UCSD-AML1 (cell line): ENCODE results near the gene HCRTR1.

Source experiments
- DNase-seq: peaks from one replicate; lab custom pipeline; 2025; ENCODE audit not compliant: unreplicated experiment; lab: John Stamatoyannopoulos, UW

The HCRTR1 gene

GRCh38 chr1:31665234-31665878 lies 47.9 kb downstream of the HCRTR1 start:
- no peak for DNase-seq

- DNase-seq, result no peak
Measured at GRCh38 chr1:31666263-31666963, 48.9 kb downstream of the HCRTR1 start.

GRCh38 chr1:31667065-31667785 lies 49.7 kb downstream of the HCRTR1 start:
- DNase-seq, result no peak

GRCh38 chr1:31668303-31668883 lies 50.9 kb downstream of the HCRTR1 start:
- no peak for DNase-seq

- DNase-seq, result no peak
Measured at GRCh38 chr1:31669433-31669785, 51.9 kb downstream of the HCRTR1 start.

- peak; percentile 37 for DNase-seq
Measured at GRCh38 chr1:31669786-31670592, 52.5 kb downstream of the HCRTR1 start.

- DNase-seq, result no peak
Measured at GRCh38 chr1:31670593-31670964, 53.1 kb downstream of the HCRTR1 start.

- no peak for DNase-seq
Measured at GRCh38 chr1:31671147-31671546, 53.7 kb downstream of the HCRTR1 start.

GRCh38 chr1:31671561-31672201 lies 54.2 kb downstream of the HCRTR1 start:
- DNase-seq, result no peak

GRCh38 chr1:31672986-31673385 lies 55.5 kb downstream of the HCRTR1 start:
- no peak for DNase-seq

GRCh38 chr1:31673433-31673832 lies 55.9 kb downstream of the HCRTR1 start:
- no peak for DNase-seq

GRCh38 chr1:31674626-31675025 lies 57.1 kb downstream of the HCRTR1 start:
- DNase-seq, result no peak

- no peak for DNase-seq
Measured at GRCh38 chr1:31675161-31675560, 57.7 kb downstream of the HCRTR1 start.

GRCh38 chr1:31675756-31676155 lies 58.3 kb downstream of the HCRTR1 start:
- no peak for DNase-seq
